Pancreas (tissue), 10 donors: Measurements from ENCODE around the gene COL15A1. TPM values are rescaled to one million over a fixed set of nuclear protein-coding genes. Genes with fewer than 3 reads are reported as not detected.
A peak's percentile ranks its signal among the peaks of the same experiment; 100 is the strongest.

ENCODE experiments used
- ATAC-seq, 4 donors: fragments of 200-7000 bp; cut with Tn5 transposase; one replicate each; pipeline versions ENCODE4 v1.8.0 to v1.9.1; 2020; ENCODE audit warnings: mild to moderate bottlenecking in 4 of 4, moderate library complexity in 4 of 4
- DNase-seq, 6 donors: peaks; one replicate each; pipeline ENCODE4 v3.0.0-alpha.2; 2020
- FAIRE-seq: peaks from 2 replicates; lab custom pipeline; 2012; peaks lifted over from hg19 to GRCh38; lab: Jason Lieb, UNC
- H3K27ac ChIP-seq, 4 donors: fragments of 200-600 bp; sonication (generic); 1 replicate in 3 of 4; 2 replicates in 1 of 4; pipeline versions ENCODE4 v1.5.0 to v1.8.0; 2020
- H3K27me3 ChIP-seq, 4 donors: fragments of 200-600 bp; one replicate each; pipeline ENCODE4 v1.8.0; 2021
- H3K36me3 ChIP-seq, 3 donors: fragments of 200-600 bp; sonication (generic) in 1 of 3; one replicate each; pipeline versions ENCODE4 v1.5.0 to v1.8.0; 2020 to 2021
- H3K4me1 ChIP-seq, 3 donors: fragments of 200-600 bp; one replicate each; pipeline ENCODE4 v1.8.0; 2021
- H3K4me3 ChIP-seq, 4 donors: fragments of 200-600 bp; sonication (generic) in 2 of 4; one replicate each; pipeline versions ENCODE4 v1.5.0 to v1.8.0; 2020 to 2021
- H3K9me3 ChIP-seq, 4 donors: fragments of 200-600 bp; one replicate each; pipeline ENCODE4 v1.8.0; 2021
- CTCF ChIP-seq, 4 donors: fragments of 200-600 bp; sonication (generic) in 3 of 4; IDR thresholded peaks; one replicate each; pipeline versions ENCODE4 v1.5.0 to v1.8.0; 2021; ENCODE audit warnings: antibody characterized with exemption in 4 of 4
- WGBS, 2 donors: extraction: QIAGEN DNeasy Blood & Tissue Kit; methylation state at CpG; one replicate each; pipeline ENCODE4 v1.1.7; 2013; 5-methylcytosine and 5-hydroxymethylcytosine counted together
- intact Hi-C, 3 donors: fragments of 100-400 bp; cut with DNase I; formaldehyde crosslinking; loops; one replicate each; pipeline versions ENCODE4 v1.11.1 to v1.14.2; 2022
- polyA plus RNA-seq, 2 donors: library from polyadenylated mRNA; stranded (reverse); fragments of 200-250 nt; gene quantifications; one replicate each; pipeline ENCODE4 v1.2.3, GENCODE V29; 2013
- total RNA-seq, 6 donors: library from RNA; stranded (reverse); fragmentation: NEBNext Ultra II Directional in 4 of 6; extraction: Animal tissue kit (Norgen Biotek cat#: 25700) in 4 of 6; gene quantifications; one replicate each; pipeline versions ENCODE4 v1.2.1 to v1.2.4, GENCODE V29; 2021 to 2023
- donor health status: healthy with polysubstance abuse.
- donor health status: DM: no; HTN: no; CAD: no; lungs with moderate emphysema.
- donor health status: DM: no; HTN: no; CAD: no.
- donor health status: control.
- donor health status: control.
- donor health status: Bipolar disorder and iron deficiency.
- donor health status: DM: yes; HTN: yes; CAD: no.
- donor health status: DM: no; HTN: no; CAD: no.
- donor health status: DM: no; HTN: no; CAD: no.
- donor health status: DM: yes; HTN: yes; CAD: no.

COL15A1 gene
- total and polyA plus RNA-seq, 8 donors: 6.7 to 43.4 (median 10.4) TPM

- ATAC-seq: peak in 3 of 4 donors; percentile 35 to 68 (median 55)
- Histone ChIP-seq H3K4me1 (peaks cover 0 to 13% (median 0%) of the 10 kb centered on the region in 3 donors), H3K27me3 (no peaks in the 10 kb centered on the region), H3K36me3 (peaks cover 0 to 6% (median 0%) of the 10 kb centered on the region in 3 donors), H3K27ac (peak overlapping the region in 2 of 4 donors; percentile 37 to 64), H3K4me3 (no peak overlapping the region), H3K9me3 (no peaks in the 10 kb centered on the region)
- 86 to 92% methylated on average over 8 of the region's 8 CpGs for WGBS, 2 donors
- FAIRE-seq: no peak
- intact Hi-C loops: no loop called here
- no peak for TF ChIP-seq CTCF (IDR thresholded peaks at IDR 0.05)
- DNase-seq: no peak
Measured at GRCh38 chr9:99058964-99059921, 115.5 kb downstream of the COL15A1 start.

- no peak for TF ChIP-seq CTCF (IDR thresholded peaks at IDR 0.05)
- intact Hi-C loops: no loop called here
- no peak overlapping the region for H3K27ac ChIP-seq
- 90 to 93% methylated on average over 2 of the region's 2 CpGs for WGBS, 2 donors
- no peak for ATAC-seq
- no peaks in the 10 kb centered on the region for H3K9me3 ChIP-seq
- FAIRE-seq: no peak
- H3K4me1 ChIP-seq: peaks cover 0 to 4% (median 0%) of the 10 kb centered on the region in 3 donors
- H3K4me3 ChIP-seq: no peak overlapping the region
- DNase-seq: no peak
- no peaks in the 10 kb centered on the region for H3K27me3 ChIP-seq
- H3K36me3 ChIP-seq: peaks cover 0 to 6% (median 0%) of the 10 kb centered on the region in 3 donors
Measured at GRCh38 chr9:99060621-99061020, 116.9 kb downstream of the COL15A1 start.

- intact Hi-C loops: no loop called here
- no peak for DNase-seq
- 94 to 100% methylated on average over 1 of the region's 1 CpG for WGBS, 2 donors
- no peaks in the 10 kb centered on the region for H3K27me3 ChIP-seq
- H3K27ac ChIP-seq: no peak overlapping the region
- ATAC-seq: no peak
- TF ChIP-seq CTCF (IDR thresholded peaks at IDR 0.05): no peak
- no peak for FAIRE-seq
- no peak overlapping the region for H3K4me3 ChIP-seq
- no peaks in the 10 kb centered on the region for H3K9me3 ChIP-seq
- H3K36me3 ChIP-seq: peaks cover 0 to 11% (median 0%) of the 10 kb centered on the region in 3 donors
- H3K4me1 ChIP-seq: peaks cover 0 to 2% (median 0%) of the 10 kb centered on the region in 3 donors
Measured at GRCh38 chr9:99062549-99062948, 118.8 kb downstream of the COL15A1 start.

- FAIRE-seq: no peak
- TF ChIP-seq CTCF (IDR thresholded peaks at IDR 0.05): no peak
- DNase-seq: no peak
- Histone ChIP-seq H3K36me3 (peaks cover 0 to 13% (median 0%) of the 10 kb centered on the region in 3 donors), H3K4me3 (no peak overlapping the region), H3K27me3 (no peaks in the 10 kb centered on the region), H3K9me3 (no peaks in the 10 kb centered on the region), H3K4me1 (no peaks in the 10 kb centered on the region), H3K27ac (no peak overlapping the region)
- no peak for ATAC-seq
- WGBS, 2 donors: 91% methylated on average over 1 of the region's 1 CpG
- intact Hi-C loops: no loop called here
Measured at GRCh38 chr9:99063522-99063921, 119.8 kb downstream of the COL15A1 start.

- Histone ChIP-seq H3K4me3 (no peak overlapping the region), H3K9me3 (no peaks in the 10 kb centered on the region), H3K36me3 (peaks cover 0 to 18% (median 0%) of the 10 kb centered on the region in 3 donors), H3K27ac (no peak overlapping the region), H3K4me1 (no peaks in the 10 kb centered on the region), H3K27me3 (no peaks in the 10 kb centered on the region)
- TF ChIP-seq CTCF (IDR thresholded peaks at IDR 0.05): no peak
- FAIRE-seq: no peak
- ATAC-seq: no peak
- WGBS, 2 donors: 74 to 80% methylated on average over 3 of the region's 3 CpGs
- no peak for DNase-seq
- intact Hi-C loops: no loop called here
Measured at GRCh38 chr9:99066571-99066970, 122.9 kb downstream of the COL15A1 start.
